T-helper 9 cell (primary cell): ENCODE measurements around the gene RHOBTB3.
A peak's percentile ranks its signal among the peaks of the same experiment; 100 is the strongest.
"Not testable (repeated sequence)": the region's sequence is repeated elsewhere in the genome, so short reads cannot be mapped to it uniquely, and the experiment has no call there.

Experiments used
- DNase-seq: peaks from one replicate; pipeline ENCODE4 v3.0.0-alpha.2; 2020
- total RNA-seq, 2 donors: gene quantifications; one replicate each; lab custom pipeline; 2026; lab: John Stamatoyannopoulos, UW

The RHOBTB3 gene, protein sequence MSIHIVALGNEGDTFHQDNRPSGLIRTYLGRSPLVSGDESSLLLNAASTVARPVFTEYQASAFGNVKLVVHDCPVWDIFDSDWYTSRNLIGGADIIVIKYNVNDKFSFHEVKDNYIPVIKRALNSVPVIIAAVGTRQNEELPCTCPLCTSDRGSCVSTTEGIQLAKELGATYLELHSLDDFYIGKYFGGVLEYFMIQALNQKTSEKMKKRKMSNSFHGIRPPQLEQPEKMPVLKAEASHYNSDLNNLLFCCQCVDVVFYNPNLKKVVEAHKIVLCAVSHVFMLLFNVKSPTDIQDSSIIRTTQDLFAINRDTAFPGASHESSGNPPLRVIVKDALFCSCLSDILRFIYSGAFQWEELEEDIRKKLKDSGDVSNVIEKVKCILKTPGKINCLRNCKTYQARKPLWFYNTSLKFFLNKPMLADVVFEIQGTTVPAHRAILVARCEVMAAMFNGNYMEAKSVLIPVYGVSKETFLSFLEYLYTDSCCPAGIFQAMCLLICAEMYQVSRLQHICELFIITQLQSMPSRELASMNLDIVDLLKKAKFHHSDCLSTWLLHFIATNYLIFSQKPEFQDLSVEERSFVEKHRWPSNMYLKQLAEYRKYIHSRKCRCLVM
- 0 to 0.49 reads per million in 2 donors for total RNA-seq

GRCh38 chr5:95730730-95731570, at the start of gene RHOBTB3:
TSS of gene RHOBTB3 (plus strand) at chr5:95731336. CDS start at chr5:95731683, 347 bp downstream.
- peak; percentile 7 for DNase-seq

- DNase-seq, result no peak
Observed at GRCh38 chr5:95682891-95683290, 48.2 kb upstream of the RHOBTB3 start, which contains the start of gene SPATA9. TSS of gene SPATA9 (minus strand) at chr5:95682991. CDS start at chr5:95682854, 137 bp downstream.

- DNase-seq, result no peak
Observed at GRCh38 chr5:95684361-95684760, 46.8 kb upstream of the RHOBTB3 start.

DNA sequence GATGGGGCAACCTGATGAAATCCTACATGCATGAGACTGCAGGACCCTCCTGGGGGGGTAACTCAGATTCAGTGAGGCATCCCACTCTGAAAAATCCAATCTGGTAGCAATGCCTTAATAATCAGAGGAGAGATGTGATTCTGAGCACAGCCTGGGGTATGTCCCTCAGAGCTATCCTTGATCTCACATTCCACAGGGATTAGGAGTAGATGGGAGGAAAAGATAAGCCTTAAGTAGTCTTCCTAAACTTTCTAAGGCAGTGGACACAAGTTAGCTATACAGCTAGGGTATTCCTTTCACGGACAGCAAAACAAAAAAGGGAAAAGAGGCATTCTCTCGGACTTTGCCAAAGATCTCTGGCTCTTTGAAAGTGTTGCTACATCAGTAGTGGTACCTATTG, 44.5 kb upstream of the RHOBTB3 start:
- no peak for DNase-seq

DNA sequence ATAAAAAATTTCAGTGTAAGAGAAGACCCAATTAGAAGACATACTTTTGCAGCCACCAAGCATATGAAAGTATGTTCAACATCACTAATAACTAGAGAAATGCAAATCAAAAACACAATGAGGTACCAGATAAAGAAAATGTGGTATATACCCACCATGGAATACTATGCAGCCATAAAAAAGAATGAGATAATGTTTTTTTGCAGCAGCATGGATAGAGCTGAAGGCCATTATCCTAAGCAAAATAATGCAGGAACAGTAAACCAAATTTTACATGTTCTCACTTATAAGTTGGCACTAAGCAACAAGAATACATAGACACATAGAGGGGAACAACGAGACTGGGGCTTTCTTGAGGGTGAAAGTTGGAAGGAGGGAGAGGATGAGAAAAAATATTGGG, 41.5 kb upstream of the RHOBTB3 start:
- no peak for DNase-seq

- DNase-seq, result no peak
Observed at GRCh38 chr5:95690333-95690732, 40.8 kb upstream of the RHOBTB3 start.

DNA sequence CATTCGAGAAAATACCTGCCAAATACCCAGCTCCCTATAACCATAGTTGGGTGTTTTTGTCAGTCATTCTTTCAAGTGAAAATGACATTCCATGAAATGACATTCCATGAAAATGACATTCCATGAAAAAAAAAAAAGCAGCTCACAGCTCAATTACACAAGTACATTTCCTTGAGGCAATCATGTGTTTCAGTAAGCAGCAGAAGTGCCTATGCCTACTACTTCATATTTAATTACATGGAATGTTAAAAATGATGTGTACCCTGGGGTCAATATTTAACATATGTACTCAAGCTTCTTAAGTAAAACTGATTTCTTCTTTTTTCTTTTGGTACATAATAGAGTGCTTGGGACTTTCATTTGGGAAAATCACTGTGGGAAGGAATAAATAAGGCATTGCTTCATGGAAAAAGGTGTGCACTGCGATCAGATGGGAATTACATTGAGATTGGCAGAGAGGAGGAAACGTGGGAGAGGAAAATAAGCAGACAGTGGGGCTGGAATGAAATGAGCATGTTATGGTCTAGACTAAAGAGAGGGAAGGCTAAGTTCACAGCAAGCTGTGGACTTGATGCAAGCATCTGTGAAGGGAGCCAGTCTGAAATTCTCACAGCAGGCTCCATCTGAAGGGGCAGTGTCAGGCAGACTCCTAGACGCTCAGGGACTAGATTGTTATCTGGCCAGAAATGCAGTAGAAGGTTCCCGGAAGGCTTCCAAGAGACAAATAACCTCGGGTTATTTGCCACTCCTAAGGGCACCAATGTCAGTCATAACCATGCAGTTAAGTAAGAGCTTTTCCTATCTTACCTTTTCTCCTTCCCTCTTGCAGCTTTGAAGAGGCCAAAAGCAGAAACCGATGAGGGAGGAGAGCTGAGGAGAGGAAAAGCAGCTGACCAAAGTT, 33.1 kb upstream of the RHOBTB3 start:
- DNase-seq, result no peak

DNA sequence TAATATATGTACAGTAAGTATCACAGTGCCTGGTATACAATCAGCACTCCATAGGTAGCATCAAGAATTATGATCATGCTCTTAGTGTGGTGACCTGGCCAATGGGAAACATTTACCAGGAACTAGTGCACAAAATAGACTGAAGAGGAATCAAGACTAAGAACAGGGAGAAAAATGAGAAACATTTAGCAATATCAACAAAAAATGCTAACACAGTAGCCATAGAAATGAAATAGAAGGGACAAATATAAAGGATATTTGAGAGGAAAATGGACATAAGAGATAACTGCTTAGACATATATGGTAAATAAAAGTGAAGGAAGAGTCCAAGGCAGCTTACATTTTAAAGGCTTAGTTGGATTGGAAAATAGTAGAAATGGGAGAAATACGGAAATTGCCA, 31.8 kb upstream of the RHOBTB3 start:
- no peak for DNase-seq

- DNase-seq, result no peak
Observed at GRCh38 chr5:95701074-95701473, 30.1 kb upstream of the RHOBTB3 start.

- no peak for DNase-seq
Observed at GRCh38 chr5:95704150-95704549, 27.0 kb upstream of the RHOBTB3 start.

DNA sequence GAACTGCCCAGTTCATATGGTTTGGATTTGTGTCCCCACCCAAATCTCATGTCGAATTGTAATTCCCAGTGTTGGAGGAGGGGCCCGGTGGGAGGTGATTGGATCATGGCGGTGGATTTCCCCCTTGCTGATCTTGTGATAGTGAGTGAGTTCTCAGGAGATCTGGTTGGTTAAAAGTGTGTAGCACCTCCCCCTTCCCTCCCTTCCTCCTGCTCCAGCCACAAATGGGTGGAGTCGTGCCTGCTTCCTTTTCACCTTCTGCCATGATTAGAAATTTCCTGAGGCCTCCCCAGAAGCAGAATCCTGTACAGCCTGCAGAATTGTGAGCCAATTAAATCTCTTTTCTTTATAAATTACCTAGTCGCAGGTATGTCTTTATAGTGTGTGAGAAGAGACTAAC, 24.9 kb upstream of the RHOBTB3 start:
- DNase-seq, result not testable (repeated sequence)

DNA sequence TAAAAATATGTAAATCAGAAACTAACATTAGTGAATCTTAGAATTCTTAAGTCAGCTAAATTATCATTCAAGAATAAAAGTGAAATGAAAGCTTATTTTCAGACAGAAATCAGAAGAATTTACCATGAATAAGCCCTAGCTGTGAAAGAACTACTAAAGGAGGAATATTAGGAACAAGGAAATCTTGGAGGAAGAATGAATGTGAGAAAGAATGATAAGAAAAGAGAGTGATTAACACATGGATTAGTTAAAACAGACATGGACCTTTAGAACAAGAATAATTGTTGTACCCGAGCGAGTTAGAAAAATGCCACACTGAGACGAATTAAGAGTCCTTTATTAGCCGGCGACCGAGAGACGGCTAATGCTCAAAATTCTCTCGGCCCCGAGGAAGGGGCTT, 24.1 kb upstream of the RHOBTB3 start:
- DNase-seq, result no peak

DNA sequence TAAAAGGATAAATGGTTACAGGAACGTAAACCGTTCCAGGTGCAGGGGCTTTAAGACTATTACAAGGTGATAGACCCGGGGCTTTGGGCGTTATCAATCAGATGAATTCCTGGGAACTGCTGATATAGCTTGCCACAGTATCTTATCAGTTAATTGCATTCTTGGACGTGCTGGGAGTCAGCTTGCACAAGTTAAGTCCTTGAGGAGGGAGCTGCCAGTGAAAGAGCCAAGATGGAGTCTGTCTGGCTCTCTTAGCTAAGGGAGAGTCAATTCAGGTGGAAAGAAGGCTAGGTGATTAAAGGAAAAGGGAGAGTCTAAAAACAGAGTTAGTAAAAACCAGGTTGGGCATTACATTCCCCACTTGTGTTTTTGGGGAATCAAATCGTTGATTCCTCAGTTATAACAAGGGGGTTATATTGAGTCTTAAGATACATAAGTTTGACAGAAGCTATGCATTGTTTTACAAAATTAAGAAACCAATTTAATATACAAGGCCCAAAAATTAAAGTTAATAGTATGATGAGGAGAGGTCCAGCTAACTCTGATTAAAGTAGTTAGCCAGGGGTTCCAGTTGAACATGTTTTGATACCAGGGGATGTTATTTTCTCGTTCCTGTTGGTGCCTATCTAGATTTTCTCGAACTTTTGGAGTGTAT, 23.5 kb upstream of the RHOBTB3 start:
- DNase-seq, result not testable (repeated sequence)

- no peak for DNase-seq
Observed at GRCh38 chr5:95708876-95709275, 22.3 kb upstream of the RHOBTB3 start.

DNA sequence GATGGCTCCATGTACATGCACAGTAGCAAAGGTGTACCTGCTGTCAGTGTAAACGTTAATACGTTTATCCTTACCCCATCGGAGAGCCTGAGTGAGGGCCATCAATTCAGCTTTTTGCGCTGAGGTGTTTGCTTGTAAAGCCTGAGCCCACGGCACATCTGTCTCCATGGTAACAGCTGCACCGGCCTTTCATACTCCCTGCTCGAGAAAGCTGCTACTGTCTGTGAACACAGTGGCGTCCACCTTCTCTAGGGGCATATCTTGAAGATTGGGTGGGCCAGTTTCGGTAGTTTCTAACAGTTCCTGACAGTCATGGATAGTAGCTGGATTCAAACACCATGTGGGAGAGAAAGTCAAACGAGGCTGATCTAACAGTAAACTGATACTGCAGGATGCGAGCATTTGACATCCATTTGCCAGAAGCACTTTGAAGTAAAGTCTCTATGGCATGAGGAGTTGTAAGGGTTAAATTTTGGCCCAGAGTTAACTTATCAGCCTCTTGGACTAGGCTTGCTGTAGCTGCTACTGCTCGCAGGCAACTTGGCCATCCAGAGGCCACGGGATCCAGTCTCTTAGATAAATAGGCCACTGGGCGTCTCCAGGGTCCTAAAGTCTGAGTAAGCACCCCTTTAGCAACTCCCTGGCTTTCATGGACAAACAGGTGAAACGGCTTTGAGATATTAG, 21.0 kb upstream of the RHOBTB3 start:
- DNase-seq, result no peak

DNA sequence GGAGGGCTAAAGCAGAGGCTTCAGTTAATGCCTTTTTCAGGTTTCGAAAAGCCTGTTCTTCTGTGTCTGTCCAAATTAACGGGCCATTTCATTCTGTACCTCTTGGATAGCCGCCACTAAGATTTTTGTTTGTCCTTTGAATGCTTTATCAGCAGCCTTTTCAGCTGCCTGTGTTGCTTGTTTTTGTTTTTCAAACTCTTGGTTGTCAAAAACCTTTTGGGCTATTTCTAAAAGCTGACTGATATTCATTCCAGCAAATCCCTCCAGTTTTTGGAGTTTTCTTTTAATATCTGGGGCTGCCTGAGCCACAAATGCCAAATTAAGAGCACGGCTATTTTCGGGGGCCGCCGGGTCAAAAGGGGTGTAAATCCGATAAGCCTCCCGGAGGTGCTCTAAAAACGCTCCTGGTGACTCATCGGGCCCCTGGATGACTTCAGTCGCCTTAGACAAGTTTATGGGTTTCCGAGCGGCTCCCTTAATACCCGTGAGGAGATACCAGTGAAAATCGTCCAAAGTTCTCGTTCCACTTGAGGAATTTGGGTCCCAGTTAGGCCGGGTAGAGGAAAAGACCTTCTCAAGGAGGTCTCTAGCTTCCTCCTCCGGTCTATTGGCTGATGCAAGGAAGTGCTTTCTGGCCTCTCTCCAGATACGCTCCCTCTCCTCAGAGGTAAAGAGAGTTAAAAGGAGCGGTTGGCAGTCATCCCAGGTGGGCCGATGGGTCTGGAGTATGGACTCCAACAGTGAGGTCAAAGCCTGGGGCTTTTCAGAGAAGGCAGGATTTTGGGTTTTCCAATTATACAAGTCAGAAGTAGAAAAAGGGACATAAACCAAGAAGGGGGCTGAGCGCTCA, 20.3 kb upstream of the RHOBTB3 start:
- not testable (repeated sequence) for DNase-seq

DNA sequence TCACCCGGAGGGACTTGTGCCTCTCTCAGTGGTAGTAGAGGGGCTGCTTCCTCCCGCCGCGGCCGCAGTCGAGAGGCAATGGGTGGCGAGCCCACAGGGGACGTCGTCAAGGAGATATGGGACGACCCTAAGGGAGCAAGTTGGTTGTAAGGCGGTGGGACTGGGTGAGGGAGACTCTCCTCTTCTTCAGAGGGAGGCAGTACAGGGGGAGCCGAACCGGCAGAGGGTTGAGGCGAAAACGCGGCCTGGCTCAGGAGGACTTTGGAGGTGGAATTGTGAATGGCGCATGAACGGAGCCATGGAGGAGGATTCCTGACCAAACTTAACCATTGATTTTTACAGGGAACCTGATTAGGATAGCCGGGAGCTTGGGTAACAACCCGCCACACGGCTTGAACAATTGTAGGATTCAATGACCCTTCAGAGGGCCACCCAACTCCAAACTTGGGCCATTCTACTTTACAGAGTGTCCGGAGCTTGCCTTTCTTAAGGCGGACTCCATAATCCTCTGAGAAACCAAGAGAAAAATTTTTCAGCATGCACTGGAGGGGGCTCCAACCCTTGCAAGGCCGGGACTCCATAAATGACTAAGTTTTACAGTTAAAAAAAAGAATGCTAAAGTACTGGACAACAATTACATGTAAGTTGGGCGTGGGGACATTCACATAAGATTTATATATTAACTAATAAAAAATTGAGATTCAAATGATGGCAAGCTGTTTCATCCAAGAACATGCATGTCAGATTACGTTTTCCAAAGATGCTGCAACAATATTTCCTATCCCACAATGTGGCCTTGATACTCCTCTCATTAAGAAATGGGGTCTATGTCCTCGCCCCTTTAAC, 19.4 kb upstream of the RHOBTB3 start:
- no peak for DNase-seq

- DNase-seq, result no peak
Observed at GRCh38 chr5:95712347-95712958, 18.7 kb upstream of the RHOBTB3 start.

DNA sequence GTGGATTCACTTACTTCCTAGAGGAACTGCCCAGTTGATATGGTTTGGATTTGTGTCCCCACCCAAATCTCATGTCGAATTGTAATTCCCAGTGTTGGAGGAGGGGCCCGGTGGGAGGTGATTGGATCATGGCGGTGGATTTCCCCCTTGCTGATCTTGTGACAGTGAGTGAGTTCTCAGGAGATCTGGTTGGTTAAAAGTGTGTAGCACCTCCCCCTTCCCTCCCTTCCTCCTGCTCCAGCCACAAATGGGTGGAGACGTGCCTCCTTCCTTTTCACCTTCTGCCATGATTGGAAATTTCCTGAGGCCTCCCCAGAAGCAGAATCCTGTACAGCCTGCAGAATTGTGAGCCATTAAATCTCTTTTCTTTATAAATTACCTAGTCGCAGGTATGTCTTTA, 17.9 kb upstream of the RHOBTB3 start:
- not testable (repeated sequence) for DNase-seq
